ENCODE measurements around the gene FNBP1L.

DNA sequence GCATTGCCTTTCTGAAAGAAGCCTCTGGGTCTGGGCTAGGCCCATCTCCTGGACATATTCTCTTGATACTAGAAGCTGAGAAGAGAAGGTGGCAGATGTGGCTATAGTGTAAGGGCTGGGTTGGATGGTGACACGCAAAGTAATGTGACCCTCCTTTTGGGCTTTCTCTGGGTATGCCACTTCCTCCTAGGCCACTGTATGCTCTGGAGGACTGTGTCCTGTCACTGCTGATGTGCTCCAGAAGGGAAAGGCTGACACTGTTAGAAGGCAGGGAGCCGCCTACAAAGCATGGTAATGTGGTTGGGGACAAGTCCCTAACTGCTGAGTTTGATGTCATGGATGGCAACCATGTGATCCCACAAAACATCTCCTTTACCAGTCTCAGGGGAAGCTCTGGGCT lies 121.6 kb downstream of the FNBP1L start:
- TF ChIP-seq EZH2 (IDR thresholded peaks at IDR 0.05; ENCODE audit: low read depth, low read length, severe bottlenecking) (no peak), RBBP5 (IDR thresholded peaks at IDR 0.05; ENCODE audit: borderline replicate concordance, low read depth, low read length) (no peak), RAD21 (IDR thresholded peaks at IDR 0.05 in 1 of 2, conservative IDR thresholded peaks at IDR 0.05 in 1 of 2; ENCODE audit: low read depth in 2 of 2, low read length in 2 of 2) (no peak), CTCF (IDR thresholded peaks at IDR 0.05; ENCODE audit: control extremely low read depth in 1 of 3, insufficient read depth in 1 of 3, low read depth in 1 of 3, low read length in 3 of 3) (no peak), EP300 (IDR thresholded peaks at IDR 0.05; ENCODE audit: borderline replicate concordance in 1 of 2, low read depth in 2 of 2, low read length in 2 of 2) (no peak)

Measured in H1 (cell line).